Nephron progenitor cell (in vitro differentiated cells): ENCODE data around the gene FLRT2.

Source experiments
- DNase-seq: peaks from one replicate; pipeline ENCODE4 v3.0.0; 2021
- H3K27ac Mint-ChIP-seq: 2 replicates; pipeline ENCODE4 v1.8.0; 2021; ENCODE audit warnings: mild to moderate bottlenecking, moderate library complexity, mixed read lengths
- H3K27me3 Mint-ChIP-seq: 2 replicates; pipeline ENCODE4 v1.8.0; 2021; ENCODE audit warnings: mild to moderate bottlenecking, low read depth, mixed read lengths; ENCODE audit not compliant: poor library complexity
- H3K36me3 Mint-ChIP-seq: 2 replicates; pipeline ENCODE4 v1.8.0; 2021; ENCODE audit warnings: low read depth, mixed read lengths
- H3K4me1 Mint-ChIP-seq: 2 replicates; pipeline ENCODE4 v1.8.0; 2021; ENCODE audit warnings: mixed read lengths
- H3K4me3 Mint-ChIP-seq: 2 replicates; pipeline ENCODE4 v1.8.0; 2021; ENCODE audit warnings: mild to moderate bottlenecking, moderate library complexity, mixed read lengths
- H3K9me3 Mint-ChIP-seq: 2 replicates; pipeline ENCODE4 v1.8.0; 2021; ENCODE audit warnings: mild to moderate bottlenecking, moderate library complexity, mixed read lengths
- CTCF ChIP-seq: fragments of 200-600 bp; sonication (generic); IDR thresholded peaks from 2 replicates; pipeline ENCODE4 v1.5.0; 2021; ENCODE audit warnings: antibody characterized with exemption

The FLRT2 gene

GRCh38 chr14:85577543-85578114 is 47.7 kb downstream of the FLRT2 start:
- Mint-ChIP-seq H3K36me3 (no peaks in the 10 kb centered on the region), H3K27ac (peak overlapping the region; percentile 39), H3K4me3 (no peak overlapping the region), H3K9me3 (no peaks in the 10 kb centered on the region), H3K4me1 (peaks cover 33% of the 10 kb centered on the region), H3K27me3 (no peaks in the 10 kb centered on the region)
- DNase-seq = no peak
- no peak for TF ChIP-seq CTCF

- H3K4me1 Mint-ChIP-seq = peaks cover 34% of the 10 kb centered on the region
- H3K9me3 Mint-ChIP-seq = no peaks in the 10 kb centered on the region
- no peaks in the 10 kb centered on the region for H3K27me3 Mint-ChIP-seq
- DNase-seq = no peak
- no peak overlapping the region for H3K4me3 Mint-ChIP-seq
- H3K36me3 Mint-ChIP-seq = no peaks in the 10 kb centered on the region
- H3K27ac Mint-ChIP-seq = peak overlapping the region; percentile 93
- TF ChIP-seq CTCF = no peak
Measured at GRCh38 chr14:85578357-85578756, 48.4 kb downstream of the FLRT2 start.

GRCh38 chr14:85578930-85579329 is 49.0 kb downstream of the FLRT2 start:
- Mint-ChIP-seq H3K27ac (peak overlapping the region; percentile 93), H3K27me3 (no peaks in the 10 kb centered on the region), H3K9me3 (no peaks in the 10 kb centered on the region), H3K4me3 (no peak overlapping the region), H3K4me1 (peaks cover 37% of the 10 kb centered on the region), H3K36me3 (no peaks in the 10 kb centered on the region)
- DNase-seq = no peak
- TF ChIP-seq CTCF = no peak

GRCh38 chr14:85579942-85580341 is 50.0 kb downstream of the FLRT2 start:
- TF ChIP-seq CTCF = no peak
- H3K27me3 Mint-ChIP-seq = peaks cover 4% of the 10 kb centered on the region
- H3K9me3 Mint-ChIP-seq = no peaks in the 10 kb centered on the region
- no peak for DNase-seq
- no peaks in the 10 kb centered on the region for H3K36me3 Mint-ChIP-seq
- H3K4me3 Mint-ChIP-seq = no peak overlapping the region
- no peak overlapping the region for H3K27ac Mint-ChIP-seq
- H3K4me1 Mint-ChIP-seq = peaks cover 37% of the 10 kb centered on the region

- H3K27ac Mint-ChIP-seq = no peak overlapping the region
- no peak for TF ChIP-seq CTCF
- peaks cover 4% of the 10 kb centered on the region for H3K27me3 Mint-ChIP-seq
- H3K4me3 Mint-ChIP-seq = no peak overlapping the region
- H3K4me1 Mint-ChIP-seq = peaks cover 33% of the 10 kb centered on the region
- H3K36me3 Mint-ChIP-seq = no peaks in the 10 kb centered on the region
- no peaks in the 10 kb centered on the region for H3K9me3 Mint-ChIP-seq
- no peak for DNase-seq
Measured at GRCh38 chr14:85580536-85581140, 50.7 kb downstream of the FLRT2 start.

GRCh38 chr14:85581691-85582090 is 51.7 kb downstream of the FLRT2 start:
- Mint-ChIP-seq H3K4me3 (no peak overlapping the region), H3K27me3 (peaks cover 4% of the 10 kb centered on the region), H3K4me1 (peaks cover 27% of the 10 kb centered on the region), H3K27ac (no peak overlapping the region), H3K36me3 (no peaks in the 10 kb centered on the region), H3K9me3 (no peaks in the 10 kb centered on the region)
- TF ChIP-seq CTCF = no peak
- no peak for DNase-seq
